WTC11 (cell line): ENCODE measurements around the gene CABLES1.

ENCODE experiments used
- TF ChIP-seq, protein P1 (sequence below): fragments of 200-600 bp; IDR thresholded peaks from 2 replicates; pipeline ENCODE4 v1.8.0; 2022; ENCODE audit warnings: antibody characterized with exemption
- TF ChIP-seq, protein P2 (sequence below): sonication (generic); formaldehyde crosslinking; IDR thresholded peaks from 2 replicates; pipeline ENCODE4 v1.8.1; 2022; ENCODE audit warnings: low read depth, missing genetic modification reagents, borderline replicate concordance
- TF ChIP-seq, protein P3 (sequence below): sonication (generic); formaldehyde crosslinking; IDR thresholded peaks from 2 replicates; pipeline ENCODE4 v1.8.0; 2022; ENCODE audit warnings: mild to moderate bottlenecking, missing genetic modification reagents
- TF ChIP-seq, protein P4 (sequence below): sonication (generic); formaldehyde crosslinking; IDR thresholded peaks from 2 replicates; pipeline ENCODE4 v1.8.0; 2022; ENCODE audit warnings: mild to moderate bottlenecking, missing genetic modification reagents

DNA sequence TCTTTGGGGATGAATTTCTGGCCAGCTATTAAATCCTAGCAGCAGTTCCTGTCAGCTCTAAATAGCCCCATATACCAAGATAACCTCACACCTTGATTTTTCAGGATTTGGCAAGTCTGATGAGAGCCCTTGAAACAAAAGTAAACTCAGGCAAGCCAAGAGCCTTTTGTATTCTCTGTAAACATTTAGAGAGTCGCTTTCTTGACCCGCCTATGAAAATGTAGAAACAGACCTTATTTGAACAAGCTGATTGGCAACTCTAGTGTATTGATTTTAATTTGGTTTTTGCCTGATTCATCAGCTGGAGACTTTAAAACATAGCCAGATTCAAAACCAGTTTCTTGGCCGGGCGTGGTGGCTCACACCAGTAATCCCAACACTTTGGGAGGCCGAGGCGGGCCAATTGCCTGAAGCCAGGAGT is 43.4 kb downstream of the CABLES1 start:
- TF ChIP-seq, protein P1, sequence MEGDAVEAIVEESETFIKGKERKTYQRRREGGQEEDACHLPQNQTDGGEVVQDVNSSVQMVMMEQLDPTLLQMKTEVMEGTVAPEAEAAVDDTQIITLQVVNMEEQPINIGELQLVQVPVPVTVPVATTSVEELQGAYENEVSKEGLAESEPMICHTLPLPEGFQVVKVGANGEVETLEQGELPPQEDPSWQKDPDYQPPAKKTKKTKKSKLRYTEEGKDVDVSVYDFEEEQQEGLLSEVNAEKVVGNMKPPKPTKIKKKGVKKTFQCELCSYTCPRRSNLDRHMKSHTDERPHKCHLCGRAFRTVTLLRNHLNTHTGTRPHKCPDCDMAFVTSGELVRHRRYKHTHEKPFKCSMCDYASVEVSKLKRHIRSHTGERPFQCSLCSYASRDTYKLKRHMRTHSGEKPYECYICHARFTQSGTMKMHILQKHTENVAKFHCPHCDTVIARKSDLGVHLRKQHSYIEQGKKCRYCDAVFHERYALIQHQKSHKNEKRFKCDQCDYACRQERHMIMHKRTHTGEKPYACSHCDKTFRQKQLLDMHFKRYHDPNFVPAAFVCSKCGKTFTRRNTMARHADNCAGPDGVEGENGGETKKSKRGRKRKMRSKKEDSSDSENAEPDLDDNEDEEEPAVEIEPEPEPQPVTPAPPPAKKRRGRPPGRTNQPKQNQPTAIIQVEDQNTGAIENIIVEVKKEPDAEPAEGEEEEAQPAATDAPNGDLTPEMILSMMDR, result no peak
- TF ChIP-seq, protein P2, sequence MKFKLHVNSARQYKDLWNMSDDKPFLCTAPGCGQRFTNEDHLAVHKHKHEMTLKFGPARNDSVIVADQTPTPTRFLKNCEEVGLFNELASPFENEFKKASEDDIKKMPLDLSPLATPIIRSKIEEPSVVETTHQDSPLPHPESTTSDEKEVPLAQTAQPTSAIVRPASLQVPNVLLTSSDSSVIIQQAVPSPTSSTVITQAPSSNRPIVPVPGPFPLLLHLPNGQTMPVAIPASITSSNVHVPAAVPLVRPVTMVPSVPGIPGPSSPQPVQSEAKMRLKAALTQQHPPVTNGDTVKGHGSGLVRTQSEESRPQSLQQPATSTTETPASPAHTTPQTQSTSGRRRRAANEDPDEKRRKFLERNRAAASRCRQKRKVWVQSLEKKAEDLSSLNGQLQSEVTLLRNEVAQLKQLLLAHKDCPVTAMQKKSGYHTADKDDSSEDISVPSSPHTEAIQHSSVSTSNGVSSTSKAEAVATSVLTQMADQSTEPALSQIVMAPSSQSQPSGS (CRISPR knock-in tag), result no peak
- TF ChIP-seq, protein P3, sequence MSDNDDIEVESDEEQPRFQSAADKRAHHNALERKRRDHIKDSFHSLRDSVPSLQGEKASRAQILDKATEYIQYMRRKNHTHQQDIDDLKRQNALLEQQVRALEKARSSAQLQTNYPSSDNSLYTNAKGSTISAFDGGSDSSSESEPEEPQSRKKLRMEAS (CRISPR knock-in tag), result no peak
- TF ChIP-seq, protein P4, sequence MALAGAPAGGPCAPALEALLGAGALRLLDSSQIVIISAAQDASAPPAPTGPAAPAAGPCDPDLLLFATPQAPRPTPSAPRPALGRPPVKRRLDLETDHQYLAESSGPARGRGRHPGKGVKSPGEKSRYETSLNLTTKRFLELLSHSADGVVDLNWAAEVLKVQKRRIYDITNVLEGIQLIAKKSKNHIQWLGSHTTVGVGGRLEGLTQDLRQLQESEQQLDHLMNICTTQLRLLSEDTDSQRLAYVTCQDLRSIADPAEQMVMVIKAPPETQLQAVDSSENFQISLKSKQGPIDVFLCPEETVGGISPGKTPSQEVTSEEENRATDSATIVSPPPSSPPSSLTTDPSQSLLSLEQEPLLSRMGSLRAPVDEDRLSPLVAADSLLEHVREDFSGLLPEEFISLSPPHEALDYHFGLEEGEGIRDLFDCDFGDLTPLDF (CRISPR knock-in tag), result no peak
